ENCODE measurements around the gene GDPGP1.

GDPGP1 gene

GRCh38 chr15:90233387-90234095 lies 468 bp upstream of the GDPGP1 start, which contains the start of gene CIB1:
CIB1 (minus strand) TSS chr15:90233941; CDS start chr15:90233885, 56 bp downstream.
- POLR2A ChIA-PET, result interaction anchor here (0.5 to 1.3 kb wide), 13 partner anchors 10 to 987 kb away, joined by 3 to 7 read pairs (median 3); partner anchors contain the start of gene SEMA4B
- TF ChIP-seq, protein P1, sequence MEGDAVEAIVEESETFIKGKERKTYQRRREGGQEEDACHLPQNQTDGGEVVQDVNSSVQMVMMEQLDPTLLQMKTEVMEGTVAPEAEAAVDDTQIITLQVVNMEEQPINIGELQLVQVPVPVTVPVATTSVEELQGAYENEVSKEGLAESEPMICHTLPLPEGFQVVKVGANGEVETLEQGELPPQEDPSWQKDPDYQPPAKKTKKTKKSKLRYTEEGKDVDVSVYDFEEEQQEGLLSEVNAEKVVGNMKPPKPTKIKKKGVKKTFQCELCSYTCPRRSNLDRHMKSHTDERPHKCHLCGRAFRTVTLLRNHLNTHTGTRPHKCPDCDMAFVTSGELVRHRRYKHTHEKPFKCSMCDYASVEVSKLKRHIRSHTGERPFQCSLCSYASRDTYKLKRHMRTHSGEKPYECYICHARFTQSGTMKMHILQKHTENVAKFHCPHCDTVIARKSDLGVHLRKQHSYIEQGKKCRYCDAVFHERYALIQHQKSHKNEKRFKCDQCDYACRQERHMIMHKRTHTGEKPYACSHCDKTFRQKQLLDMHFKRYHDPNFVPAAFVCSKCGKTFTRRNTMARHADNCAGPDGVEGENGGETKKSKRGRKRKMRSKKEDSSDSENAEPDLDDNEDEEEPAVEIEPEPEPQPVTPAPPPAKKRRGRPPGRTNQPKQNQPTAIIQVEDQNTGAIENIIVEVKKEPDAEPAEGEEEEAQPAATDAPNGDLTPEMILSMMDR (IDR thresholded peaks at IDR 0.05; ENCODE audit: control extremely low read depth, extremely low read depth, low read depth, missing control alignments), result no peak
- peak; percentile 99 for DNase-seq (ENCODE audit: extremely low spot score)
- CTCF ChIA-PET, result interaction anchor here (0.7 to 6.0 kb wide), 18 partner anchors 9 to 724 kb away, joined by 3 to 63 read pairs (median 5); partner anchors contain the start of genes IDH2 and SEMA4B

GRCh38 chr15:90239371-90239770 lies 5.4 kb downstream of the GDPGP1 start:
- CTCF ChIA-PET, result interaction anchor here (1.0 kb wide), 1 partner anchor 9 kb away, joined by 3 read pairs; no protein-coding TSS in a partner anchor
- TF ChIP-seq, protein P1 (IDR thresholded peaks at IDR 0.05; ENCODE audit: control extremely low read depth, extremely low read depth, low read depth, missing control alignments), result no peak
- POLR2A ChIA-PET, result no interaction called here
- DNase-seq (ENCODE audit: extremely low spot score), result no peak

GRCh38 chr15:90240856-90241255 lies 6.8 kb downstream of the GDPGP1 start:
- TF ChIP-seq, protein P1 (IDR thresholded peaks at IDR 0.05; ENCODE audit: control extremely low read depth, extremely low read depth, low read depth, missing control alignments), result no peak
- POLR2A ChIA-PET, result no interaction called here
- CTCF ChIA-PET, result interaction anchor here (1.8 kb wide), 1 partner anchor 79 kb away, joined by 4 read pairs; no protein-coding TSS in a partner anchor
- no peak for DNase-seq (ENCODE audit: extremely low spot score)

DNA sequence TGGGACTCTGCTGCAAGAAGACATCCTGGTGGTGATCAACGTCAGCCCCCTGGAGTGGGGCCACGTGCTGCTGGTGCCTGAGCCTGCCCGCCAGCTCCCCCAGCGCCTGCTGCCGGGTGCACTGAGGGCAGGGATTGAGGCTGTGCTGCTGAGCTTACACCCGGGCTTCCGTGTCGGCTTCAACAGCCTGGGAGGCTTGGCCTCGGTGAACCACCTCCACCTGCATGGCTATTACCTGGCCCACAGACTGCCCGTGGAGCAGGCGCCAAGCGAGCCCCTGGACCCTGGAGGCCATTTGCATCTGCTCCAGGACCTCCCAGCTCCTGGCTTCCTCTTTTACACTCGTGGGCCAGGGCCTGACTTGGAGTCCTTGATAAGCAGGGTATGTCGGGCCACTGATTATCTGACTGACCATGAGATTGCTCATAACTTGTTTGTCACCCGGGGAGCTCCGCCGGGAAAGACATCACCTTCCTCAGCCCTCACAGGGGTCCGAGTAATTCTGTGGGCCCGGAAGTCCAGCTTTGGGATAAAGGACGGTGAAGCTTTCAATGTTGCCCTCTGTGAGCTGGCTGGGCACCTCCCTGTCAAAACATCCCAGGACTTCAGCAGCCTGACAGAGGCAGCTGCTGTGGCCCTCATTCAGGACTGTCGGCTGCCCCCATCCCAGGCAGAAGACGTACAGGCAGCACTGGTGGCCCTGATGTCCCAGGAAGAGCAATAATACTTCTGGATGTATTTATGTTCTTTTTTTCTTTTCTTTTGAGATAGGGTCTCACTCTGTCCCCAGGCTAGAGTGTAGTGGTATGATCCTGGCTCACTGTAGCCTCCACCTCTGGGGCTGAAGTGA lies 7.6 kb downstream of the GDPGP1 start:
- POLR2A ChIA-PET, result no interaction called here
- DNase-seq (ENCODE audit: extremely low spot score), result no peak
- TF ChIP-seq, protein P1 (IDR thresholded peaks at IDR 0.05; ENCODE audit: control extremely low read depth, extremely low read depth, low read depth, missing control alignments), result no peak
- CTCF ChIA-PET, result interaction anchor here (1.8 to 2.8 kb wide), 2 partner anchors 8 to 78 kb away, joined by 4 to 10 read pairs; partner anchors contain the start of genes CIB1 and GDPGP1

DNA sequence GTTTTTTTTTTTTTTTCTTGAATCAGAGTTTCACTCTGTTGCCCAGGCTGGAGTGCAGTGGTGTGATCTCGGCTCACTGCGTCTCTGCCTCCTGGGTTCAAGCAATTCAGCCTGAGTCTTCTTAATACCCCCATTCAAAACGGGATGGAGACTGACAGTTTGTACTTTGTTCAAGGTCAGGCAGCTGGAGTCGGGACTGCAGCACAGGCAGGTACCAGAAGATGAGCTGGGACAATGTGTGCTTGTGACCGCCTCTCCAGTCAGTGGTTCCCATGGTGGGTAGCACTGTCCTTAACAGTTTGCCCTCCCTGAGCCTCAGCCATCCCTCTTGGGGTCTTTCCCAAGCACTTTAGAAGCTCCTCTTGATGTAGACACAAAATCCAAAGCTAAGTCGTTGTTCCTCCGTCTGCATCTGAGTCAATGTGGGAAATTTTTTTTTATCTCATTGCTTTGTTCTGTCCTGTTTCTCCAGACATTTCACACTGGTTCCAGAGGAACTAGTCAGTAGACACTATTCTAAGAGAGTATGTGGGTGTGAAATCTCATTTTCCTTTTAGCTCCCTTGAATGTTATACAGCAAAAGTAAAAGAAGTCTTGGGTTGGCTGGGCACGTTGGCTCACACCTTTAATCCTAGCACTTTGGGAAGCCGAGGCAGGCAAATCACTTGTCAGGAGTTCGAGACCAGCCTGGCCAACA lies 10.1 kb downstream of the GDPGP1 start:
- no peak for DNase-seq (ENCODE audit: extremely low spot score)
- ChIA-PET POLR2A (interaction anchor here (0.6 to 1.0 kb wide), 2 partner anchors 10 to 19 kb away, joined by 3 to 7 read pairs; partner anchors contain the start of gene CIB1), CTCF (interaction anchor here (1.1 to 2.8 kb wide), 2 partner anchors 11 to 39 kb away, joined by 3 to 10 read pairs; partner anchors contain the start of genes CIB1 and GDPGP1)
- TF ChIP-seq, protein P1 (IDR thresholded peaks at IDR 0.05; ENCODE audit: control extremely low read depth, extremely low read depth, low read depth, missing control alignments), result no peak
